ENCODE data around the gene WDR83. TPM values are rescaled to one million over a fixed set of nuclear protein-coding genes. Genes with fewer than 3 reads are reported as not detected.

WDR83 gene
- total RNA-seq, 2 donors from 2014 or later = 6.6 to 8.3 TPM

DNA sequence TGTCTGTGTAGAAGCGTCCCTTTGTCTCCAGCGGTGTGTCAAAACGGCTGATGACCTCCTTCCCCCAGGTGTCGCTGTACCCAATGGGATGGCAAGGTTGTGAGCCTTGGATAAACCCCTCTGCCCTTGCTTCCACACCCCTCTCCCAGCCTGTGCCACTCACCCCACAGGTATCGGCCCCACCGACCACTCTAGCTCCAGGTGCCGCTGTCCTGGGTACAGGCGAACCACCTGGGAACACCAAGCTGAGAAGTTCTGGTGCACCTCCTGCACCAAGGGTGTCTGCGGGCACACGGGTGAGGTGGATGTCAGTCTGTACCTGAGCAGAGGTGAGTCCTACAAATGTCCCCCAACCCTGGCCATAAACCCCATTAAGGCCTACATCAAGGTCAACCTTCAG is 16.7 kb upstream of the WDR83 start:
- no peak for DNase-seq
- intact Hi-C loops (cut with DNase I, micrococcal nuclease) = no loop called here
- ATAC-seq = no peak

DNA sequence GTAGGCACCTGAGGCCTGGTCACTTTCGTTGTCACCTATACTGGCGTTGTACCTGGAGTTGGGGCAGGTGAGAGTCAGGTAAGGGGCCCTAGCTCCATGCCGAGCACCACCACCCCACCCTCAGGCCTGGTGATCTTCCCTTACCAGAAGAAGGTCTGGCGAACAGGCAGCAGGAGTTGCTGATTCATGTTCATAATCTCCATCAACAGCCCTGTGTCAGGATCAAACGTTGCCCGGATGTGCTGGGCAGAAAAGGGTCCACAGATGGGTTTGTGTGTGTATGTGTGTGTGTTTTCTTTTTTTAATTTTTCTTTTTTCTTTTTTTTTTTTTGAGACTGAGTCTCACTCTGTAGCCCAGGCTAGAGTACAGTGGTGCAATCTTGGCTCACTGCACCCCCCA is 14.4 kb upstream of the WDR83 start:
- intact Hi-C loops (cut with DNase I, micrococcal nuclease) = no loop called here
- no peak for DNase-seq
- ATAC-seq = no peak

DNA sequence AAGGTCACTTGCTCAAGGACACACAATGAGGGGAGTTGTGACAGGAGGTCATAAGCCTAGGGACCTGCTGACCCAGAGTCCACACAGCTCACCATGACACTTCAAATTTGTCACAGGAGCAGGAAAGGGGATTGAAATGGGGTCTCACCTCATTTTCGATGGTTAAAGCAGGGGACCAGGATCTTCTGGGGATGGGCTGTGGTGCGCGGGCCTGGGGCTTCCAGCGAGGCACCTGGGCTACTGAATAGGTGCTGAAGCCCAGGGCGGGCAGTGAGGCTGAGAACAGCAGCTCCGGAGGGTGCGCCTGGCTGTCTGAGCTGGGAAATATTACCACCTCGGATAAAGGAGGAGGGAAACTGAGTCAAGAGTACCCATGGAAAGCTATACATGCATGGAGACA is 11.1 kb upstream of the WDR83 start:
- no peak for ATAC-seq
- intact Hi-C loops (cut with DNase I, micrococcal nuclease) = no loop called here

DNA sequence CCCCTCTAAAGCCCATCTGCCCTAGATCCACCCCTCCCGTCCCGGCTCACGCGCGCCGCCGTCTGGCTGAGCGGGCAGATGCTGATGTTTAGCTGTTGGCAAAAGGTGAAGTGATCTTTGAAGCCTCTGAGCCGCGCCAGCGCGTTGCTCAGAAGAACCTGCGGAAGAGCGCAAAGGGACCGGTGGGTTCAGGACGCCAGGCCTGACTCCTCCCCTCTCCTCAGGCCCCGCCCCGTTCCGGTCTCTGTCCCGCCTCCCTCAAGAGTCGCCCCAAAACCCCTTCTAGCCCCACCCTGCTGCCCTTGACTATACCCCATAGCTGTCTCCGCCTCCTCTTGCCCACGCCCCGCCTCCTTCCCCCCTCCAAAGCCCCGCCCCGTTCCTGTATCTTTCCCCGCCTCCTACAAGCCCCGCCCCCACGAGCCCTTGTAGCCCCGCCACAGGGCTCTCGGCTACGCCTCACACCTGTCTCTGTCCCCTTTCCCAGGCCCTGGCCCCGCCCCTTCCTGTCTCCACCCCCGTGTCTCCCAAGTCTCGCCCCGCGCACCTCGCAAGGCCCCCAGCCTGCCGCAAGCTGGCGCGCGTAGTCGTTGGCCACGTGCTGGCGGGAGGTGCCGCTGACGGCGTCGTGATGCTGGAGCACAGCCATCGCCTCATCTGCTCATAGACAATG is 9.6 kb upstream of the WDR83 start:
- DNase-seq (no peak), ATAC-seq (no peak)

More for the DNA sequence above, 11.1 kb upstream of the WDR83 start:
- DNase-seq = no peak

GRCh38 chr19:12657966-12658365 is 8.6 kb upstream of the WDR83 start:
- no peak for DNase-seq
- ATAC-seq = no peak
- intact Hi-C loops (cut with DNase I, micrococcal nuclease) = no loop called here

More for the DNA sequence above, 9.6 kb upstream of the WDR83 start:
- intact Hi-C loops (cut with DNase I, micrococcal nuclease) = no loop called here

DNA sequence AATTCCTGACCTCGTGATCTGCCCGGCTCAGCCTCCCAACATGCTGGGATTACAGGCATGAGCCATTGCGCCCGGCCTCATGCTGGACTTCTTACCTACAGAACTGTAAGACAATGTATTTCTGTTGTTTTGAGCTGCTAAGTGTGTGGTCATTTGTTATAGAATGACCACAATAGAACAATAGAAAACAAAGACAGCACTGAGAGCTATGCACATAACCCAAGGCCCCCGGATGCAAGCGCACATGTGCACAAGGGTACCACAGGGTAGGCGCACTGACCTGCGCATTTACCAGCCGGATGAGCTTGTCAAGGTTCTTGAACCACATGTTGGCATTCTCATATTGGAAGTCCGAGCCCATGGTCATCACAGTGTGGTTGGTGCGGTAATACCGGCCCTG is 5.6 kb upstream of the WDR83 start:
- DNase-seq (no peak), ATAC-seq (no peak)
- intact Hi-C loops (cut with DNase I, micrococcal nuclease) = no loop called here

DNA sequence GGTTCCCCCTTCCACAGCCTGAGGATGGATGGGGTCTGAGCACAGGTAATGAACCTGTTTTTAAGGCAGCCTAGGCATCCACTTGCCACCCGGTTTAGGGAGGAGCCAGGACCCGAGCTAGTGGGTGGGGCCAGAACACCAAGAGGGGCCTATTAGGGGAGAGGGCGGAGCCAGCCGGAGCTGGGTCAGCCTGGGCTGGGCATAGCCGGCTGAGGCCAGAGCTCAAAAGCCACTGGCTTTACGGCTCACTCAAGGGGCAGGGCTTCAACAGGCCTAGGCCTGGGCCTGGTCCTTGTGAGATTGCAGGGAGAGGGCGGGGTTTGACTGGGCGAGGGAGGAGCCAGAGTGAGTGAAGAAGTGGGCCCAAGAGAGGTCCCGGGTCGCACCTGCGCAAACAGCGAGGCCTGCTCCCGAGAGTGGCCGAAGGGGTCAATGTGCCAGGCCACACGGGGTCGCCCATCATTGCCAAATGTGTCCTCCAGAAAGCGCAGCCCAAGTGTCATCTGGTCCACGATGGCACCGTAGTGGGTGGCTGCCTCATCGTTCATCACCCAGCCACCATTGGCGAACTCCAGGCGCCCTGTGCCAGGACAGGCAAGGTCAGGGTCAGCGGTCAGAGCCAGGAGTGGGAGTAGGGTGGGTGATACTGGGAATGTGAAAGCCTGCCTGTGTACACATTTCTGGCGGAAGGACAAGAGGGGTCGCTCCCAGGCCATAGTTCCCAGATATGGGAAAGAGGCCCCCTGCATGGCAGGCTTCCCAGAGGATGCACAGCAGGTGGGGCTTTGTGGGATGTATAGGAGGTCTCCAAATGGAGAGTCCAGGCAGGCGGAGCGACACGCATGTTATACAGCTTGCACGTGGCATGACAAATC is 2.0 kb upstream of the WDR83 start:
- DNase-seq (peak in 1 of 2 donors; percentile 46), ATAC-seq (peak; percentile 19)
- intact Hi-C loops (cut with DNase I, micrococcal nuclease) = no loop called here

- no peak for ATAC-seq
- intact Hi-C loops (cut with DNase I, micrococcal nuclease) = no loop called here
- peak; percentile 52 to 57 for DNase-seq
Observed at GRCh38 chr19:12665281-12665573, 1.4 kb upstream of the WDR83 start.

- no peak for ATAC-seq
- intact Hi-C loops (cut with DNase I, micrococcal nuclease) = no loop called here
- no peak for DNase-seq
Observed at GRCh38 chr19:12665671-12666264, 839 bp upstream of the WDR83 start.

GRCh38 chr19:12667731-12668302 is 1.2 kb downstream of the WDR83 start:
- intact Hi-C loops (cut with DNase I, micrococcal nuclease) = no loop called here
- no peak for DNase-seq
- ATAC-seq = no peak

GRCh38 chr19:12668346-12668745 is 1.7 kb downstream of the WDR83 start:
- DNase-seq = no peak
- ATAC-seq = no peak
- intact Hi-C loops (cut with DNase I, micrococcal nuclease) = no loop called here

DNA sequence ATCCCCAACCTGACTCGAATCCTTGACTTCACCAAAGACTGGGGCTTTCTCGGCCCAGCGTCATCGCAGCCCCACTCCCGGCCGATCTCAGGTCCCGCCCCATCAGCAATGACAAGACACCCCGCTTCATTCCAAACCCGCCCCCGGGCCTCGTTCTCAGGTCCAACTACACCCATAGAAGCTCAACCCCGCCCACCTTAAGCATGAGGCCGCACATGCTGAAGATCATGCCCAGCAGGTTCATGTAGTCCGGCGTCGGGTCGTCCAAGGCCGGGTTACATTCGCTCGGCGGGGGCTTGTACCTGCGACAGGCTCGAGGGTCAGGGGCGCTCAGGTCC is 2.3 kb downstream of the WDR83 start:
- DNase-seq (peak; percentile 69), ATAC-seq (peak; percentile 17)
- intact Hi-C loops (cut with DNase I, micrococcal nuclease) = no loop called here

DNA sequence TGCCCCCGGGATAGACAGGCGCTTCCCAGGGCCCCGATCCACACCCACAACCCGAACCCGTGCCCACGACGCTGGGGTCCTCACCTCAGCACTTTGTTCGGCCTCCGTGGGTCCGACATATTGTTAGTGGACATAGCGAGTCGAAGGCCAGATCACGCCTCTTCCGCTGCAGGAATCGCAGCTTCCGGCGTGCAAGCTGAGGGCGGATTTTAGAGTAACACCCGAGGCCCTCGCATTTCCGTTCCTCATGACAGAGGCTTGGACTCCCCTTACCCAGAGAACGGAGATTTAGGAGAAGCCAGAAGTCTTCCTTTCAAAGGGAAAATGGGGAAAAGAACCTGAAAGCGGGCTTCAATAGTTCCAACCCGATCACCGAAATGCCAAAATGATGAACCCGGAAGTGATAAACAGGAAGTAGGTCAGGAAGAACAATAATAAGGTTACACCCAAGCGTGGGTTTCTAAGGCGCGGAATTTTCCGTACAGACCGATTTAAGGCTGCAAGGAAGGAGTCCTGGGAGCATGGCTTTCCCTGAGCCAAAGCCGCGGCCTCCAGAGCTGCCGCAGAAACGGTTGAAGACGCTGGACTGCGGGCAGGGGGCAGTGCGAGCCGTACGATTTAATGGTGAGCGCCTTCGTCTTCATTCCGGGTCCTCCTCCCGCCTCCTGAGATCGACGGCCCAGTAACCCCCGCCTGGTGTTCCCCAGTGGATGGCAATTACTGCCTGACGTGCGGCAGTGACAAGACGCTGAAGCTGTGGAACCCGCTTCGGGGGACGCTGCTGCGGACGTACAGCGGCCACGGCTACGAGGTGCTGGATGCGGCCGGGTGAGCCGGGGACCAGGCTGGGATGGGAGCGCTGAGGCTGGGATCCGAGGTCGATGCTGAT is 2.9 kb downstream of the WDR83 start:
- ATAC-seq (peak; percentile 72), DNase-seq (peak; percentile 77 to 83)
- intact Hi-C loops (cut with DNase I, micrococcal nuclease) = loop anchor here in 1 of 2 donors (10.0 kb wide), 1 partner anchor 105 kb away; no protein-coding TSS in a partner anchor

DNA sequence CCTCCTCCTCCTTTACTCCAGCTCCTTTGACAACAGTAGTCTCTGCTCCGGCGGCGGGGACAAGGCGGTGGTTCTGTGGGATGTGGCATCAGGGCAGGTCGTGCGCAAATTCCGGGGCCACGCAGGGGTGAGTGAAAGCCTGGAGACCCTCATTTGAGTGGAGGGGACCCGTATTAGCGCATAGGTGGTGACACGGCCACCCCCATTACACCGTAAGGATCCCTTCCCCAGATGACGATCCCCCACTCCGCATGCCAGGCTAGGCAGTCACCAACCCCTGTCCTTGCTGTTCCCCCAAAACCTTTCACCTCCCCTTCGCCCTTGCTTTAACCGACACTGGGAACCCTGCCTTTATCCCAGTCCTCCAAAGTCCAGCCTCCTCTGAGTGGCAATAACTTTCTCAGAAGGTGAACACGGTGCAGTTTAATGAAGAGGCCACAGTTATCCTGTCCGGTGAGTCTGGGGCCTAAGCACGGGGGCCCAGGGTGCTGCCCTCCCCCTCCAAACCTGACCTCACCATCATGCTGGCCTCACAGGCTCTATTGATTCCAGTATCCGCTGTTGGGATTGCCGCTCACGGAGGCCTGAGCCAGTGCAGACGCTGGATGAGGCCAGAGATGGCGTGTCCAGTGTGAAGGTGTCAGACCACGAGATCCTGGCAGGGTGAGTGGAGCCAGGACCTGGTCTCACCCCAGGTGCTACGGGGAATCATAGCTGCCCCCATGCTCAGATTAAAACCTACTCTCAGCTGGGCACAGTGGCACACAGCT is 3.7 kb downstream of the WDR83 start:
- intact Hi-C loops (cut with DNase I, micrococcal nuclease) = loop anchor here in 1 of 2 donors (10.0 kb wide), 1 partner anchor 106 kb away; no protein-coding TSS in a partner anchor
- no peak for ATAC-seq
- no peak for DNase-seq

GRCh38 chr19:12672744-12673143 is 6.1 kb downstream of the WDR83 start:
- no peak for ATAC-seq
- intact Hi-C loops (cut with DNase I, micrococcal nuclease) = loop anchor here in 1 of 2 donors (10.0 kb wide), 1 partner anchor 108 kb away; no protein-coding TSS in a partner anchor
- DNase-seq = no peak

- intact Hi-C loops (cut with DNase I, micrococcal nuclease) = loop anchor here in 1 of 2 donors (10.0 kb wide), 1 partner anchor 111 kb away; no protein-coding TSS in a partner anchor
- ATAC-seq (no peak), DNase-seq (no peak)
Observed at GRCh38 chr19:12675399-12675798, 8.8 kb downstream of the WDR83 start.

DNA sequence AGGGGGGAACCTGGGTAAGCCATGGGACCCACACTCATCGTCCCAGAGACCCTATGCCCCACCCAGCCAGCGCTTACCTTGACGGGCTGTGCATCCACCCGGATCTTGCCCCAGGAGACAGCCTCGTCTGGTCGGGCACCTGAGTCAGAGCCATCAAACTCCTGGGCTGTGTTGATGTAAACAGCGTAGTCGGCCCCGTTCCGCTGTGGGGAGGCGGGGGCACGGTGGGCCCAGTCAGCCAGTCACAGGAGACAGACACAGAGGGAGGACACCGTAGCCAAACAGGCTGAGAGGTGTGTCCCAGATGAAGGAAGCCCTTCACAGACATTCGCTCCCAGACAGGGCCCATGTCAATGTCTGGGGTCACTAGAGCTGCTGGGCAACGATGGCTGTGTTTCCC is 9.3 kb downstream of the WDR83 start:
- ATAC-seq (no peak), DNase-seq (no peak)
- intact Hi-C loops (cut with DNase I, micrococcal nuclease) = loop anchor here in 1 of 2 donors (10.0 kb wide), 1 partner anchor 111 kb away; no protein-coding TSS in a partner anchor

GRCh38 chr19:12676384-12676792 is 9.8 kb downstream of the WDR83 start:
- intact Hi-C loops (cut with DNase I, micrococcal nuclease) = loop anchor here in 1 of 2 donors (10.0 kb wide), 1 partner anchor 112 kb away; no protein-coding TSS in a partner anchor
- DNase-seq (peak; percentile 78 to 88), ATAC-seq (peak; percentile 58)
